ENCODE results near the gene FANCM.
A peak's percentile ranks its signal among the peaks of the same experiment; 100 is the strongest.

The FANCM gene

GRCh38 chr14:45169906-45170305, 34.2 kb downstream of the FANCM start:
- TF ChIP-seq, protein P1, sequence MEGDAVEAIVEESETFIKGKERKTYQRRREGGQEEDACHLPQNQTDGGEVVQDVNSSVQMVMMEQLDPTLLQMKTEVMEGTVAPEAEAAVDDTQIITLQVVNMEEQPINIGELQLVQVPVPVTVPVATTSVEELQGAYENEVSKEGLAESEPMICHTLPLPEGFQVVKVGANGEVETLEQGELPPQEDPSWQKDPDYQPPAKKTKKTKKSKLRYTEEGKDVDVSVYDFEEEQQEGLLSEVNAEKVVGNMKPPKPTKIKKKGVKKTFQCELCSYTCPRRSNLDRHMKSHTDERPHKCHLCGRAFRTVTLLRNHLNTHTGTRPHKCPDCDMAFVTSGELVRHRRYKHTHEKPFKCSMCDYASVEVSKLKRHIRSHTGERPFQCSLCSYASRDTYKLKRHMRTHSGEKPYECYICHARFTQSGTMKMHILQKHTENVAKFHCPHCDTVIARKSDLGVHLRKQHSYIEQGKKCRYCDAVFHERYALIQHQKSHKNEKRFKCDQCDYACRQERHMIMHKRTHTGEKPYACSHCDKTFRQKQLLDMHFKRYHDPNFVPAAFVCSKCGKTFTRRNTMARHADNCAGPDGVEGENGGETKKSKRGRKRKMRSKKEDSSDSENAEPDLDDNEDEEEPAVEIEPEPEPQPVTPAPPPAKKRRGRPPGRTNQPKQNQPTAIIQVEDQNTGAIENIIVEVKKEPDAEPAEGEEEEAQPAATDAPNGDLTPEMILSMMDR (IDR thresholded peaks at IDR 0.05; ENCODE audit: control insufficient read depth, extremely low read depth, insufficient read depth), result no peak
- no peak for DNase-seq (ENCODE audit: low read depth)
- H3K4me3 ChIP-seq (ENCODE audit: low read depth, low read length), result no peak overlapping the region

DNA sequence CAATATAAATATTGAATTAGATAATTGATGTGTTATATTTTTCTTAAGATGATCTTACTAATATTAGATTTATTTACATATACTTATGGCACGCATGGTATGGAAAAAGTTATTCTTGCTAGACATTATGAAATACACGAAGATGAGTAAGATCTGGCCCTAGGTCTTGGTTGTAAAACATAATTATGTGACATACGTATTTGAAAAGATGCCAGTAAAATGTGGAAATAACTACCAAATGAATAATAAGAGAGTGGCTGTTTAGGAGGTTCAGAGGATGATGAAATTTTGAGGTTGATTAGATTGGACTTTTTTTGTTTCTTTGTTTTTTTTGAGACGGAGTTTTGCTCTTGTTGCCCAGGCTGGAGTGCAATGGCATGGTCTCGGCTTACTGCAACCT, 41.3 kb downstream of the FANCM start:
- DNase-seq (ENCODE audit: low read depth), result no peak
- TF ChIP-seq, protein P1 (IDR thresholded peaks at IDR 0.05; ENCODE audit: control insufficient read depth, extremely low read depth, insufficient read depth), result no peak
- no peak overlapping the region for H3K4me3 ChIP-seq (ENCODE audit: low read depth, low read length)

DNA sequence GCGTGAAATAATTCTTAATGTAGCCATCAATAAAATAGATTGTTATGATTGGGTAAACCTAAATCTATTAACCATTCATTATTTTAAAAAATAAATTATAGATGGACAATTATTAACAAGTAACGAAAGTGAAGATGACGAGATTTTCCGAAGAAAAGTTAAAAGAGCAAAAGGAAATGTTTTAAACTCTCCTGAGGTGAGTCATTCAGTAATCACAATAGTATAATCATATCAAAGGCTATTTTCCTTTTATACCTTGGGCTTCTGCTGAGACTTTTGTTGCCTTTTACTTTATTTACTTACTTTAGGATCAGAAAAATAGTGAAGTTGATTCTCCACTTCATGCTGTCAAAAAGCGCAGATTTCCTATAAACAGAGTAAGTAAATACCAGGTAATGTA, 45.6 kb downstream of the FANCM start:
- TF ChIP-seq, protein P1 (IDR thresholded peaks at IDR 0.05; ENCODE audit: control insufficient read depth, extremely low read depth, insufficient read depth), result no peak
- no peak overlapping the region for H3K4me3 ChIP-seq (ENCODE audit: low read depth, low read length)
- DNase-seq (ENCODE audit: low read depth), result no peak

- no peak for DNase-seq (ENCODE audit: low read depth)
- TF ChIP-seq, protein P1 (IDR thresholded peaks at IDR 0.05; ENCODE audit: control insufficient read depth, extremely low read depth, insufficient read depth), result no peak
- no peak overlapping the region for H3K4me3 ChIP-seq (ENCODE audit: low read depth, low read length)
Observed at GRCh38 chr14:45181806-45182205, 46.1 kb downstream of the FANCM start.

DNA sequence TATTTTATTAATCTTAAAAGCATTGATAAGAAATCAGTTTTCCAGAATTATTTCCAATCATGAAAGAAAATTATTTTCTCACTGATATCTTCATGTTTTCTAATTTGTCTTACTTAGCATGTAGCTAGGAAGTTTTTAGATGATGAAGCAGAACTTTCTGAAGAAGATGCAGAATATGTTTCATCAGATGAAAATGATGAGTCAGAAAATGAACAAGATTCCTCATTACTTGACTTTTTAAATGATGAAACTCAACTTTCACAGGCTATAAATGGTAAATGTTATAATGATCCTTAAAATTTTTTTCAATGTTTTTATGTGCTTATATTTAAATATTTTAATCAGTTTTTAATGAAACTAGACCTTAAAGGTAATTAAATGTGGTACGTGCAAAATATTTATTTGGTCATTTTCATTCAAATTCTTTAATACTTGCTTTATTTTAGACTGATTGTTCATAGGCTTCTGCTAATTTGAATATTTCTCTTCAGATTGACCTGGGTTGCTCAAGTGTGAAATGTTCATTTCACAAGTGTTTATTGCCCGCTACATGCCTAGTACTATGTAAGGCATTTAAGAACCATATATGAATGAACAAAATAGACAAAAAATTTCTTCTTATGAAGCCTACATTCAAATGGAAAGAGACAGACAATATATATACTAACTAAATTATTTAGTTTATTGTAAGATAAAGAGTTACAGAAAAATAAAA, 49.5 kb downstream of the FANCM start:
- DNase-seq (ENCODE audit: low read depth), result no peak
- H3K4me3 ChIP-seq (ENCODE audit: low read depth, low read length), result no peak overlapping the region
- TF ChIP-seq, protein P1 (IDR thresholded peaks at IDR 0.05; ENCODE audit: control insufficient read depth, extremely low read depth, insufficient read depth), result no peak

GRCh38 chr14:45194964-45195363, 59.2 kb downstream of the FANCM start:
- H3K4me3 ChIP-seq (ENCODE audit: low read depth, low read length), result no peak overlapping the region
- DNase-seq (ENCODE audit: low read depth), result peak; percentile 48
- TF ChIP-seq, protein P1 (IDR thresholded peaks at IDR 0.05; ENCODE audit: control insufficient read depth, extremely low read depth, insufficient read depth), result no peak

GRCh38 chr14:45198551-45198950, 62.8 kb downstream of the FANCM start:
- no peak for DNase-seq (ENCODE audit: low read depth)
- H3K4me3 ChIP-seq (ENCODE audit: low read depth, low read length), result no peak overlapping the region
- TF ChIP-seq, protein P1 (IDR thresholded peaks at IDR 0.05; ENCODE audit: control insufficient read depth, extremely low read depth, insufficient read depth), result no peak
